Glutamatergic neuron (in vitro differentiated cells): Measurements from ENCODE around the gene CASP8AP2. TPM values are rescaled to one million over a fixed set of nuclear protein-coding genes. Genes with fewer than 3 reads are reported as not detected.

Experiments
- DNase-seq: peaks from one replicate; pipeline ENCODE4 v3.0.0; 2022
- H3K27ac Mint-ChIP-seq: one replicate; pipeline ENCODE4 v1.8.0; 2020; ENCODE audit warnings: mild to moderate bottlenecking, mixed read lengths, inconsistent platforms; ENCODE audit not compliant: unreplicated experiment
- H3K27me3 Mint-ChIP-seq: one replicate; pipeline ENCODE4 v1.8.0; 2020; ENCODE audit warnings: mild to moderate bottlenecking, moderate library complexity, mixed read lengths, inconsistent platforms; ENCODE audit not compliant: unreplicated experiment
- H3K36me3 Mint-ChIP-seq: one replicate; pipeline ENCODE4 v1.8.0; 2020; ENCODE audit warnings: mild to moderate bottlenecking, mixed read lengths, inconsistent platforms; ENCODE audit not compliant: unreplicated experiment
- H3K4me1 Mint-ChIP-seq: one replicate; pipeline ENCODE4 v1.8.0; 2020; ENCODE audit warnings: mild to moderate bottlenecking, low read depth, mixed read lengths, inconsistent platforms; ENCODE audit not compliant: unreplicated experiment
- H3K4me3 Mint-ChIP-seq: one replicate; pipeline ENCODE4 v1.8.0; 2020; ENCODE audit warnings: mild to moderate bottlenecking, mixed read lengths, inconsistent platforms; ENCODE audit not compliant: unreplicated experiment
- H3K9me3 Mint-ChIP-seq: one replicate; pipeline ENCODE4 v1.8.0; 2020; ENCODE audit warnings: mild to moderate bottlenecking, moderate library complexity, mixed read lengths, inconsistent platforms; ENCODE audit not compliant: unreplicated experiment
- total RNA-seq: library from RNA; stranded (reverse); fragmentation: NEBNext Ultra II Directional; extraction: Animal tissue kit (Norgen Biotek cat#: 25700); gene quantifications from one replicate; pipeline ENCODE4 v1.2.1, GENCODE V29; 2021; ENCODE audit not compliant: unreplicated experiment
- TF ChIP-seq, protein P1 (sequence below): fragments of 200-600 bp; sonication (generic); IDR thresholded peaks from one replicate; pipeline ENCODE4 v1.5.0; 2021; ENCODE audit not compliant: partially characterized antibody, unreplicated experiment

Gene CASP8AP2
- total RNA-seq, 1 donor from 2014 or later = 20.3 TPM

DNA sequence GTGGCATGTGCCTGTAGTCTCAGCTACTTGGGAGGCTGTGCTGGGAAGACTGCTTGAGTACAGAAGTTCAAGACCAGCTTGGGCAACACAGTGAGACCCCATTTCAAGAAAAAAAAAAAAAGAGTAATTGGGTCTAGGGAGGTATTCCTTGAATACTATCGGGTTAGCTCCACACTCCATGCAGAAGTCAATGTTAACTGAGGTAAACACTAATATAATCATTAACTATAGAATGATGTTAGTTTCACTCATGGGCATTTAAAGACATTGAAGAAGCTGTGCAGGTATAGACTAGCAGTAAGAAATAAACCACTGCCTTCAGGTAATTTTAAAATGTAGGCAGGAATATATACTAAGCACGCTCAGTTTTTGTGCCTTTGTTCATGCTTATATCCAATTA is 42.7 kb upstream of the CASP8AP2 start:
- H3K4me1 Mint-ChIP-seq = no peaks in the 10 kb centered on the region
- H3K27me3 Mint-ChIP-seq = no peaks in the 10 kb centered on the region
- no peaks in the 10 kb centered on the region for H3K9me3 Mint-ChIP-seq
- H3K36me3 Mint-ChIP-seq = peaks cover 7% of the 10 kb centered on the region
- no peak for DNase-seq
- H3K4me3 Mint-ChIP-seq = no peak overlapping the region
- TF ChIP-seq, protein P1, sequence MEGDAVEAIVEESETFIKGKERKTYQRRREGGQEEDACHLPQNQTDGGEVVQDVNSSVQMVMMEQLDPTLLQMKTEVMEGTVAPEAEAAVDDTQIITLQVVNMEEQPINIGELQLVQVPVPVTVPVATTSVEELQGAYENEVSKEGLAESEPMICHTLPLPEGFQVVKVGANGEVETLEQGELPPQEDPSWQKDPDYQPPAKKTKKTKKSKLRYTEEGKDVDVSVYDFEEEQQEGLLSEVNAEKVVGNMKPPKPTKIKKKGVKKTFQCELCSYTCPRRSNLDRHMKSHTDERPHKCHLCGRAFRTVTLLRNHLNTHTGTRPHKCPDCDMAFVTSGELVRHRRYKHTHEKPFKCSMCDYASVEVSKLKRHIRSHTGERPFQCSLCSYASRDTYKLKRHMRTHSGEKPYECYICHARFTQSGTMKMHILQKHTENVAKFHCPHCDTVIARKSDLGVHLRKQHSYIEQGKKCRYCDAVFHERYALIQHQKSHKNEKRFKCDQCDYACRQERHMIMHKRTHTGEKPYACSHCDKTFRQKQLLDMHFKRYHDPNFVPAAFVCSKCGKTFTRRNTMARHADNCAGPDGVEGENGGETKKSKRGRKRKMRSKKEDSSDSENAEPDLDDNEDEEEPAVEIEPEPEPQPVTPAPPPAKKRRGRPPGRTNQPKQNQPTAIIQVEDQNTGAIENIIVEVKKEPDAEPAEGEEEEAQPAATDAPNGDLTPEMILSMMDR = no peak
- no peak overlapping the region for H3K27ac Mint-ChIP-seq

DNA sequence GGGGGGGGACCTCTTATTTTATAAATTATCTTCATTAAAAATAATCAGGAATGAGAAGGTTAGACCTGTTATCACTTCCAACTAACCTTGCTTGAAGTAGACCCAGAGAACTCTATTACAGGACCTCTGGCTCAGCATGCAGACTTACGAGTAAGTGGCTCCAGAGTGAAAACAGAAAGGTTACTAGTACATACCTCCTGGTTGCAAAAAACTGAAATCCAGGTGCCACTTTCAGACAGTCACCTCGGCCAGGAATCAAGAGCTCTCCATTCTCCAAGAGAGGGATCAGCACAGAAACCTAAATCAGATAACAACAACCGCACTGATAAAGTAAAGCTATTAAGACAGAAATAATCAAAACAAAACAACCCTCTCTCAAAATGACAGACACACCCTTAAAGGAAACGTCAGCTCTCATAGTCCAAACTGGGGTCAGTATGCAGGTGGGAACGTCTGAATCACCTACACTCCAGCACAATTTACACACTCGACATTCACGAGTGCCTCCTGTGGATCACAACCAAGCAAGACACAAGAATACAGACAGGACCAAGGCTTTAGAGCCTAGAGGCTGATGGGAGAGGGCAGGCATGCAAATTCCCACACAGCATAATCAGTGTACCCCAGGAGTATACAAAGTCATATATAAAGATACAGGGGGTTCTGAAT is 41.9 kb upstream of the CASP8AP2 start:
- no peak overlapping the region for H3K27ac Mint-ChIP-seq

DNA sequence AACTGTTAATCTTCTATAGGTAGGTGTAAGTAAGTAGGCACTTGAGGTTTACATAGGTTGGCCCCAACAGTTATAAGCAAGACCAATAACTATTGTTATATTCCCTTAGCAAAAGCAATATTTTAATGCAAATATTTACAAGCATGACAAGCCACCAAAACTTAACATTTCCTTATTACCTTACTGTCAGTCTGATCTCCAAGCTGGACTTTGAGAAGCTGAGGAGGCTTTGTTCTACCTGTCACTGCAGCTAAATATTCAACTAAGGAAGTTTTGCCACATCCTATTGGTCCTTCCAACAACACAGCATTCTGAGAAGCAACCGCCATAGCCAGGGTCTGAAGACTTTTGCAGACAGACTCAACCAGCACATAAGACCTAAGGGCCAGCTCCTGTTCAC is 39.7 kb upstream of the CASP8AP2 start:
- no peak overlapping the region for H3K27ac Mint-ChIP-seq
- H3K27me3 Mint-ChIP-seq = no peaks in the 10 kb centered on the region
- no peak overlapping the region for H3K4me3 Mint-ChIP-seq
- H3K36me3 Mint-ChIP-seq = no peaks in the 10 kb centered on the region
- TF ChIP-seq, protein P1 = no peak
- H3K4me1 Mint-ChIP-seq = peaks cover 8% of the 10 kb centered on the region
- no peaks in the 10 kb centered on the region for H3K9me3 Mint-ChIP-seq
- no peak for DNase-seq

More for the DNA sequence above, 41.9 kb upstream of the CASP8AP2 start:
- Mint-ChIP-seq H3K9me3 (no peaks in the 10 kb centered on the region), H3K4me3 (no peak overlapping the region), H3K36me3 (peaks cover 7% of the 10 kb centered on the region), H3K27me3 (no peaks in the 10 kb centered on the region), H3K4me1 (no peaks in the 10 kb centered on the region)
- no peak for DNase-seq
- TF ChIP-seq, protein P1 = no peak

DNA sequence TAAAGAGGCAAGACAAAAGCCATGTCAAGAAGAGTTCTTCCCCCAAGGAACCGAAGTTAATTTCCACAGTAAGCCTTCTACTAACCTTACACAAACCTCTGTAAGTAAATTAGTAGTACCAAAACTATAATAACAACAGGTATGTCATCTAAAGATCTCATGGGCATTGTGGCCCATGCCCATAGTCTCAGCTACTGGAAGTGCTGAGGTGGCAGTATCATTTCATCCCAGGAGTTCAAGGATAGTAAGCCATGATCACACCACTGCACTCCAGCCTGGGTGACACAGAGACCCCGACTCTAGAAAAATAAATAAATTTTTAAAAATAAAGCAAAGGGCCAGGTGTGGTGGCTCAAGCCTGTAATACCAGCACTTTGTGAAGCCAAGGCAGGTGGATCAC is 39.3 kb upstream of the CASP8AP2 start:
- no peaks in the 10 kb centered on the region for H3K36me3 Mint-ChIP-seq
- H3K4me1 Mint-ChIP-seq = peaks cover 10% of the 10 kb centered on the region
- H3K9me3 Mint-ChIP-seq = no peaks in the 10 kb centered on the region
- no peak overlapping the region for H3K27ac Mint-ChIP-seq
- H3K4me3 Mint-ChIP-seq = no peak overlapping the region
- no peaks in the 10 kb centered on the region for H3K27me3 Mint-ChIP-seq
- TF ChIP-seq, protein P1 = no peak
- no peak for DNase-seq

DNA sequence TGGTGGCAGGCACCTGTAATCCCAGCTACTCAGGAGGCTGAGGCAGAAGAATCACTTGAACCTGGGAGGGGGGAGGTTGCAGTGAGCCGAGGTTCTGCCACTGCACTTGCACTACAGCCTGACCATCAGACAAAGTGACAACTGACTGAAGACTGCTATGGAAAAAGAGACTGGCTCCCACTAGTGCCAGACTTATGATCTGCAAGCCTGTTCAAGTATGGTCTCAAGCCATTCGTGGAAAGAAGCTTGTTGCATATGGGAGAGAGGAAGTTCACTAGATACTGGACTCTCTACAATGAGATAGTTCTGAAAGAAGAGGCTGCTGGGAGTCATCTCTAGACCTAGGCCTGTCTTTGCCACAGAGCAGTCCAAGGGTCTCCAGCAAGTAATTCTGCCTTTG is 36.8 kb upstream of the CASP8AP2 start:
- Mint-ChIP-seq H3K36me3 (no peaks in the 10 kb centered on the region), H3K9me3 (peaks cover 3% of the 10 kb centered on the region), H3K4me1 (peaks cover 10% of the 10 kb centered on the region), H3K27ac (no peak overlapping the region), H3K4me3 (peak overlapping the region; percentile 1), H3K27me3 (no peaks in the 10 kb centered on the region)
- TF ChIP-seq, protein P1 = peak; percentile 63
- peak; percentile 30 for DNase-seq
